ENCODE data around the gene SP110.
"Not testable (repeated sequence)": the region's sequence is repeated elsewhere in the genome, so short reads cannot be mapped to it uniquely, and the experiment has no call there.

The SP110 gene

DNA sequence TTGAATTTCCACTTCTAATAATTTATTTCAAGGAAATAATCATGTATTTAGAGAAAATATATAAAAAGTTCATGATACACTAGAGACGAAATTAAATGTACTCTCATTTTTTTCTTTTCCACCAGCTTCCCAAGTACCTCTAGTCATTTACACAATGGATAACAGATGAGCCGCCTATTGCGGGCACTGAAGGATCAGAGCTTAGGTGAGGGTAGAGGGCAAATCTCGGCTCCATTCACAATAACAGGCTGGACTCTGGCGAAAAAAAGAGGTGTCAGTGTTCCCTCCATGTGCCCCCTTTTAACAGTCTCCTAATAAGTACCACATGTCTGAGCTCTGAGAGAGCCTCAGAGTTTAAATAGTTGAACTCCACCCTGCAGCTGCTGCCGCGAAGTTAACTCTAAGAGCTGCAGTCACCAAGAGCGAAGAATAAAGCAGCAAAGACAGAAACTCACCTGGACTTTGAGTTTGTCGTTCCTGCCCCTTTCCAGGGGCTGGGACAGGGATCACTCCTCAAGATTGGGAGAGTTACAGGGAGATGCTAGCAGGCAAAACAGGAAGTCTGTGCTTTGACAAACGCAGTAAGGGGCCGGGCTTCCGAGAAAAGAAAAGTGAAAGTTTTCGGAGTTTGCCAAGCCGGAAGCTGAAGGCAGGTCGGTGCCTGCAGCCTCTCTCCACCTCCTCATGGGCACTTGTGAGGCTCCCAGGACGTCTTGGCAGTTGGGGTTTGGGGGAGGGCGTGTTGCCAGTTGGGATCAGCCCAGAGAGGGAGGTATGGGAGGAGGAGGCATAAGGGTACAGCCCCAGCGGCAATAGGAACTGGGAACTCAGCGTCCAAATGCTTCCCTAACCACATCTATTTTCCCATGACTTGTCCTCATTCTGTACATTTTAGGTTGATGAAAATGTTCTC lies at the start of gene SP110:
SP110 (minus strand) TSS at position 566 of the 913 bp plus-strand sequence. CDS start 3,057 bp downstream, outside the sequence.
- Histone ChIP-seq H3K27me3 (ENCODE audit: control insufficient read depth, insufficient read depth, low read length) (no peaks in the 10 kb centered on the region), H3K4me3 (ENCODE audit: low read depth, low read length) (peak within 1 kb of the TSS; percentile 50), H3K4me1 (ENCODE audit: control insufficient read depth, insufficient read depth, low read length) (peaks cover 4% of the 10 kb centered on the region), H3K9ac (ENCODE audit: low read depth, low read length) (no peak within 1 kb of the TSS), H3K36me3 (ENCODE audit: control insufficient read depth, insufficient read depth, low read length) (no peaks in the 10 kb centered on the region), H3K27ac (ENCODE audit: low read depth, low read length) (peak within 1 kb of the TSS; percentile 52), H3K9me3 (ENCODE audit: control insufficient read depth, insufficient read depth, low read length) (no peaks in the 10 kb centered on the region)

DNA sequence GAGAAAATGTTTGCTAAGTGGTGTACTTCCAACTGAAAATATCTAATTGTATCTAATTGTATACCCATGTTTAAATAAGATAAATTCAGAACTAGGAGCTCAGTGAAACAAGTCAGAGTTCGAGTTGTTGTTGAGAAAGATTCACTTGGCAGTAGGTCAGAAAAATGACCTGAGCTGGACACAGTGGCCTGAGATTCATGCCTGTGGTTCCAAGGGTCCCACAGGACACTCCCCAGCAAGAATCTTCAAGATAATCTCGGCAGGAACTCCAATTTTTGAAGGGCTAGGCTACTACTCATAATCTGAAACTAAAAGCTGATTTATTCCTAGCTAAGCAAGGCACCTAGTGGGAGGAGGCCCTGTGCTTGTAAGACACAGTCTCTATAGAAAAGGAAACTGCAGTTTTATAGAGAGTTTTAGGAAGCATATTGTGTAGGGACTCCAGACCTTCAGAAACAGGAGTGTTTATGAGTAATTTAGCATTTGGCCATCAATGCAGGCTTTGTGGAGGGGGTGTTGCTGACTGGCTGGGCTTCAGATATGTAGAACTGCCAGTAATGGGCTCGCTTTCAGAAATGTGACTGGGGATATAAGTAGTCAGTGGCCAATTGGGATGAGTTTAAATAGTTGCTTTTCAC lies 48.9 kb upstream of the SP110 start:
- H3K27me3 ChIP-seq (ENCODE audit: control insufficient read depth, insufficient read depth, low read length): no peaks in the 10 kb centered on the region
- H3K4me1 ChIP-seq (ENCODE audit: control insufficient read depth, insufficient read depth, low read length): no peaks in the 10 kb centered on the region
- no peak overlapping the region for H3K4me3 ChIP-seq (ENCODE audit: low read depth, low read length)
- H3K27ac ChIP-seq (ENCODE audit: low read depth, low read length): no peak overlapping the region
- H3K36me3 ChIP-seq (ENCODE audit: control insufficient read depth, insufficient read depth, low read length): no peaks in the 10 kb centered on the region
- no peak overlapping the region for H3K9ac ChIP-seq (ENCODE audit: low read depth, low read length)
- no peaks in the 10 kb centered on the region for H3K9me3 ChIP-seq (ENCODE audit: control insufficient read depth, insufficient read depth, low read length)

GRCh38 chr2:230267556-230267955 lies 47.8 kb upstream of the SP110 start:
- Histone ChIP-seq H3K36me3 (ENCODE audit: control insufficient read depth, insufficient read depth, low read length) (no peaks in the 10 kb centered on the region), H3K4me1 (ENCODE audit: control insufficient read depth, insufficient read depth, low read length) (no peaks in the 10 kb centered on the region), H3K4me3 (ENCODE audit: low read depth, low read length) (no peak overlapping the region), H3K27ac (ENCODE audit: low read depth, low read length) (no peak overlapping the region), H3K9me3 (ENCODE audit: control insufficient read depth, insufficient read depth, low read length) (no peaks in the 10 kb centered on the region), H3K9ac (ENCODE audit: low read depth, low read length) (no peak overlapping the region), H3K27me3 (ENCODE audit: control insufficient read depth, insufficient read depth, low read length) (no peaks in the 10 kb centered on the region)

DNA sequence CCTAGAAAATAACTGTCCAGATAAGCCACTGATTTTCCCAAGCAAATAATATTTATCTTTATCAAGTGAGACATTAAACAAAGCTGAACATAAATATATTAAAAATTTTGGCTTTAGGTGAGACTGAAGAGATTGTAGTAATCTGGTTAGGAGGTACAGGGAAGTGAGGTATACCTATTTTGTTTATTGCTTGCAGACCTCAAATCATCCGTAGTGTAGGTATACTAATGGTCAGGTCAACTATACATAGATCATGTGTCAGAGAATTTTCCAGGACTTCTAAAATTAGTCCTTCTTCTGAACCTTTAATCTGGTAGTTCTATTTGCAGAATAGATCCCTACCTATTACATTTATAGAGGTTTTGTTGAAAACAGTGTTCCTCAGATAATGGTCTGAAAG lies 47.3 kb upstream of the SP110 start:
- Histone ChIP-seq H3K27ac (ENCODE audit: low read depth, low read length) (no peak overlapping the region), H3K9ac (ENCODE audit: low read depth, low read length) (no peak overlapping the region), H3K27me3 (ENCODE audit: control insufficient read depth, insufficient read depth, low read length) (no peaks in the 10 kb centered on the region), H3K9me3 (ENCODE audit: control insufficient read depth, insufficient read depth, low read length) (no peaks in the 10 kb centered on the region), H3K4me3 (ENCODE audit: low read depth, low read length) (no peak overlapping the region), H3K4me1 (ENCODE audit: control insufficient read depth, insufficient read depth, low read length) (no peaks in the 10 kb centered on the region), H3K36me3 (ENCODE audit: control insufficient read depth, insufficient read depth, low read length) (no peaks in the 10 kb centered on the region)

GRCh38 chr2:230266638-230267037 lies 46.9 kb upstream of the SP110 start:
- Histone ChIP-seq H3K9me3 (ENCODE audit: control insufficient read depth, insufficient read depth, low read length) (no peaks in the 10 kb centered on the region), H3K4me1 (ENCODE audit: control insufficient read depth, insufficient read depth, low read length) (no peaks in the 10 kb centered on the region), H3K27ac (ENCODE audit: low read depth, low read length) (no peak overlapping the region), H3K27me3 (ENCODE audit: control insufficient read depth, insufficient read depth, low read length) (no peaks in the 10 kb centered on the region), H3K4me3 (ENCODE audit: low read depth, low read length) (no peak overlapping the region), H3K36me3 (ENCODE audit: control insufficient read depth, insufficient read depth, low read length) (no peaks in the 10 kb centered on the region), H3K9ac (ENCODE audit: low read depth, low read length) (no peak overlapping the region)

DNA sequence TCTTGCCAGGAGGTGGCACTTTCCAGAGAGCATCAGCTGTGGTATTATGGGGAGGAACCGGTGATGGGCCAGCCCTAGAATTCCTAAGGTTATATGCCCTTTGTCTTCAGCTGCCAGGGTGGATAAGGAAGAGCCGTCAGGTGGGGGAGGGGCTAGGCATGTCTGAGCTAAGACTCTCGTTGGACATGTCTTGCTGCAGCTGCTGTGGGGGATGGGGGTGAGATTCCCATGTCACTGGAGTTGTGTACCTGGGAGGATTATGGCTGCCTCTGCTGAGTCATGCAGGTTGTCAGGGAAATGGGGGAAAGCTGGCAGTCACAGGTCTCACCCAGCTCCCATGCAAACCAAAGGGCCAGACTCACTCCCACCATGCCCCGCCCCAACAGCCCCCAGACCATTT lies 45.2 kb upstream of the SP110 start:
- H3K9me3 ChIP-seq (ENCODE audit: control insufficient read depth, insufficient read depth, low read length); H3K27me3 ChIP-seq (ENCODE audit: control insufficient read depth, insufficient read depth, low read length); H3K9ac ChIP-seq (ENCODE audit: low read depth, low read length); H3K4me1 ChIP-seq (ENCODE audit: control insufficient read depth, insufficient read depth, low read length); H3K4me3 ChIP-seq (ENCODE audit: low read depth, low read length); H3K36me3 ChIP-seq (ENCODE audit: control insufficient read depth, insufficient read depth, low read length); H3K27ac ChIP-seq (ENCODE audit: low read depth, low read length): not testable (repeated sequence)

DNA sequence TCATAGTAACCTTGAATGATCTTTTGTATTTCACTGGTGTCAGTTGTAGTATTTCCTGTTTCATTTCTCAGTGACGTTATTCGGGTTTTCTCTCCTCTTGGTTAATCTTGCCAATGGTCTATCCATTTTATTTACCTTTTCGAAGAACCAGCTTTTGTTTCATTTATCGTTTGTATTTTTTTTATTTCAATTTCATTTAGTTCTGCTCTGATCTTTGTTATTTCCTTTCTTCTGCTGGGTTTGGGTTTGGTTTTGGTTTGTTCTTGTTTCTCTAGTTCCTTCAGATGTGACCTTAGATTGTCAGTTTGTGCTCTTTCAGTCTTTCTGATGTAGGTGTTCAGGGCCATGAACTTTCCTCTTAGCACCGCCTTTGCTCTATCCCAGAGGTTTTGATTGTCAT lies 42.5 kb upstream of the SP110 start:
- no peaks in the 10 kb centered on the region for H3K36me3 ChIP-seq (ENCODE audit: control insufficient read depth, insufficient read depth, low read length)
- H3K9me3 ChIP-seq (ENCODE audit: control insufficient read depth, insufficient read depth, low read length): no peaks in the 10 kb centered on the region
- H3K4me3 ChIP-seq (ENCODE audit: low read depth, low read length): no peak overlapping the region
- H3K27me3 ChIP-seq (ENCODE audit: control insufficient read depth, insufficient read depth, low read length): no peaks in the 10 kb centered on the region
- H3K9ac ChIP-seq (ENCODE audit: low read depth, low read length): no peak overlapping the region
- H3K4me1 ChIP-seq (ENCODE audit: control insufficient read depth, insufficient read depth, low read length): no peaks in the 10 kb centered on the region
- H3K27ac ChIP-seq (ENCODE audit: low read depth, low read length): no peak overlapping the region

DNA sequence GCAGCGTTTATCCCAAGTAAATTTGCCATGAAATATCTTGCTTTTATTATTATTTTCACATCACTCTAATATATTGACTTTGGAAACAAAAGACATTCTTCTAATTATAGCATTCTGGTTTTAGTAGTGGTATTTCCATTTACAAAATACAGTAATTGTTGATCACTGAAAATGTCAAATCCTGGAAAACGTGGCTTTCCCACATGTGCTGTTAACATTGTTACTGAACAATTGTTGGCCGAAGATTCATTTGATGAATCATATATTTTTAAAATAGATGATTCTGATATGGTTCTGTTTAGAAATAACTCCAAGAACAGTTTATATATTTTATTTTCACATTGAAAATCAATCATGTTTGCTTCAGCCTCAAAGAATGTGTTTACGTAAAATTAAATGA lies 38.7 kb upstream of the SP110 start:
- Histone ChIP-seq H3K27ac (ENCODE audit: low read depth, low read length) (no peak overlapping the region), H3K36me3 (ENCODE audit: control insufficient read depth, insufficient read depth, low read length) (no peaks in the 10 kb centered on the region), H3K27me3 (ENCODE audit: control insufficient read depth, insufficient read depth, low read length) (no peaks in the 10 kb centered on the region), H3K9me3 (ENCODE audit: control insufficient read depth, insufficient read depth, low read length) (no peaks in the 10 kb centered on the region), H3K9ac (ENCODE audit: low read depth, low read length) (no peak overlapping the region), H3K4me1 (ENCODE audit: control insufficient read depth, insufficient read depth, low read length) (no peaks in the 10 kb centered on the region), H3K4me3 (ENCODE audit: low read depth, low read length) (no peak overlapping the region)

DNA sequence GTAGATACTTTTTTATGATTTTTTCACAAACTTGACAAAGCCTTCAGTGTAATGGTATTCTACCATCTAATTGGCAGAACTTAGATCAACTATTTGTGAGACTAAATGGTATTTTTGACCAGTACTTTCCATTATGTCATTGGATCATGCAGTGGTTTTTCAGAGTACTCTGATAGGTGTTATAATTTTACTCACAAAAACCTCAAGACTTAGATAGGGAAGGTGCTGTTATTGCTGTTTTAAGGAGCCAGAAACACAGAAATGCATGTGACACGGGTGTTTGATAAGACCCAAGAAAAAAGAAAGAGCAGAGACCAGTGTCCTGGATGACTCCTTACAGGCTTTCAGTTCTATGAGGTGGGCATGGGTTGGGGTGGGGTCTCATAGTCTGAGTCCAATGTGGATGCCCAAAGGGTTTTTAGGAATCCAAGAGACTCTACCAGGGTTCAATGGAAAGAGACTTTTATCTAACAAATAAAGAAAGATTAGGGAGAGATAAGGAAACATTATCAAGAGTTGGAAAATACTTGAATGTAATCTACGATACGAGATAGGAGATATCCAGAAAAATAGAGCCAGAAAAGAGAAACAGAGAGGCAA lies 37.0 kb upstream of the SP110 start:
- no peak overlapping the region for H3K4me3 ChIP-seq (ENCODE audit: low read depth, low read length)
- H3K4me1 ChIP-seq (ENCODE audit: control insufficient read depth, insufficient read depth, low read length): no peaks in the 10 kb centered on the region
- no peak overlapping the region for H3K27ac ChIP-seq (ENCODE audit: low read depth, low read length)
- H3K27me3 ChIP-seq (ENCODE audit: control insufficient read depth, insufficient read depth, low read length): no peaks in the 10 kb centered on the region
- H3K9me3 ChIP-seq (ENCODE audit: control insufficient read depth, insufficient read depth, low read length): no peaks in the 10 kb centered on the region
- no peaks in the 10 kb centered on the region for H3K36me3 ChIP-seq (ENCODE audit: control insufficient read depth, insufficient read depth, low read length)
- H3K9ac ChIP-seq (ENCODE audit: low read depth, low read length): no peak overlapping the region

GRCh38 chr2:230254152-230254881 lies 34.5 kb upstream of the SP110 start:
- Histone ChIP-seq H3K9ac (ENCODE audit: low read depth, low read length) (no peak overlapping the region), H3K9me3 (ENCODE audit: control insufficient read depth, insufficient read depth, low read length) (no peaks in the 10 kb centered on the region), H3K4me1 (ENCODE audit: control insufficient read depth, insufficient read depth, low read length) (no peaks in the 10 kb centered on the region), H3K27me3 (ENCODE audit: control insufficient read depth, insufficient read depth, low read length) (no peaks in the 10 kb centered on the region), H3K4me3 (ENCODE audit: low read depth, low read length) (no peak overlapping the region), H3K27ac (ENCODE audit: low read depth, low read length) (no peak overlapping the region), H3K36me3 (ENCODE audit: control insufficient read depth, insufficient read depth, low read length) (no peaks in the 10 kb centered on the region)
